Measurements from ENCODE around the gene ATRNL1.

- TF ChIP-seq EZH2 (IDR thresholded peaks at IDR 0.05; ENCODE audit: low read depth, low read length, severe bottlenecking): no peak
- TF ChIP-seq TCF12 (IDR thresholded peaks at IDR 0.05; ENCODE audit: low read depth, low read length): no peak
These were observed 896.5 kb downstream of the ATRNL1 start for GRCh38 chr10:115989621-115990020.

Data from H1 (cell line).